Measurements from ENCODE around the gene VEZF1.
"Not testable (repeated sequence)": the region's sequence is repeated elsewhere in the genome, so short reads cannot be mapped to it uniquely, and the experiment has no call there.

Gene VEZF1

DNA sequence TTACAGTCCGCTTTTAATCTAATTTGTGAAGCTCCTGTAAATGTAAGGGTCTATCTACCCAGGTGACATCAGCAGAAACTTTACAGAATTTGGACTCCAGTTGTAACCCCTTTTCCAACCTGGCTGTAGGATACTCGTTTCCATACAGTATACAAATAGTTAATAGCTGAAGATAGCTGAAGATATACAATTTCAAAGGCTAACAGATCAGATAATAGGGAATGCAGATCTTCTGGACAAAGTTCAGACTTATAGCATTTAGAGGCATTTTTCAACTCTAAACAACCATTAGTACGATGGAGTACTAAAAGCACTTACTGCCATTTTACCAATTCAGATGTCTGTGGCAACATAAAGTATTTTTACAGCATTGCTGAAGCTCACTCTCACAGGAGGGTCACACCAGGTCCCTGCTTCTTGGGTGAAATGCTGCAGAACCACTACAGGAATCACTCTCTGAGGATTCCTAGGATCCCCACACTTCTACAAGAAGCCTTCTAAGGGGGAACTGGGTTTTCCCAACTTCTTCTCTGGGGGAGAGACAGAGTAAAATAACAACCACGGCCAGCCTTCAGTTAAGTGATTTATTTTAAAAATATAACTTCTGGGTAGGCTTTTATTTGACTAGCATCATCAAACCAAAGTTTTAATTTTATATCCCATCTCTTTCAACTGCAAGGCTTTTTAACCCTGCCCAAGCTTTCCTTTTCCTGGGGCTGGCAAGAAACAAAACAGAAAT is 2.9 kb downstream of the VEZF1 start:
- WGBS, 2 experiments (ENCODE audit: insufficient coverage in 2 of 2): 50 to 85% methylated on average over 1 to 2 of the region's 4 CpGs
- peaks cover 40% of the 10 kb centered on the region for H3K4me1 ChIP-seq (ENCODE audit: control insufficient read depth, insufficient read depth, low read length, poor library complexity, severe bottlenecking)
- H3K36me3 ChIP-seq (ENCODE audit: control insufficient read depth, insufficient read depth, low read length): peaks cover 45% of the 10 kb centered on the region
- H3K9me3 ChIP-seq (ENCODE audit: control insufficient read depth, low read length): no peaks in the 10 kb centered on the region
- peak overlapping the region; percentile 59 for H3K27ac ChIP-seq (ENCODE audit: low read depth, low read length, severe bottlenecking)
- peak overlapping the region; percentile 24 for H3K4me3 ChIP-seq (ENCODE audit: extremely low read depth, insufficient read depth, low read length, poor library complexity, severe bottlenecking)

DNA sequence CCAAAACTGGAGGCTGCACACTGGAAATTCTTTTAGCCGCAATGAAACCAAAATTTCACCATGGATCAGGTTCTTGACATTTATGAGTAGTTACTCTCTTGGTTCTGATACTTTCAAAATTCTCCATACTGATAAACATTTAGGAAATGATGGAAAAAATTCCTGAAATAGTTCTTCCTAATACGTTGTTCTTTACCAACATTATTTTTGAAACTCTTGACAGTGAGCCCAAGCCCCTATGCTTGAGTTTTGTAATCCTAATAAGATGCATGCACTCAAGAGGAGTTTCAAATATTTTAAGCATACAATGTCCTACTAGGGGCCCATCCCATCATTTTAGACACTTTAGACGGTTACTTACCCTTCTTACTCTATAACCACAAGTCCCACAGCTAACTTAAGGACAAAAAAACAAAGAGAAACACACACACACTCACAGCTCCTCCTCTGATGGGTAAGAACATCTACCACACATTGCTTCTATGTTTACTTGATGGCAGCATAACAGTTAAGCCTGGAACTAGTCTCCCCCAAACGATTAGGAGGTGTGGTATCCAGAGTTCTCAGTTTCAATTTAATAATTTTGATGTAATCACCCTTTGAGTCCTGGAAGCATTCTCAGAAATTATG is 3.7 kb downstream of the VEZF1 start:
- Histone ChIP-seq H3K27ac (ENCODE audit: low read depth, low read length, severe bottlenecking) (peak overlapping the region; percentile 59), H3K4me3 (ENCODE audit: extremely low read depth, insufficient read depth, low read length, poor library complexity, severe bottlenecking) (no peak overlapping the region), H3K9me3 (ENCODE audit: control insufficient read depth, low read length) (no peaks in the 10 kb centered on the region), H3K4me1 (ENCODE audit: control insufficient read depth, insufficient read depth, low read length, poor library complexity, severe bottlenecking) (peaks cover 33% of the 10 kb centered on the region), H3K36me3 (ENCODE audit: control insufficient read depth, insufficient read depth, low read length) (peaks cover 52% of the 10 kb centered on the region)
- 100% methylated on average over 1 of the region's 4 CpGs; no CpG with 5 or more reads in 1 of the 2 experiments for WGBS, 2 experiments (ENCODE audit: insufficient coverage in 2 of 2)

DNA sequence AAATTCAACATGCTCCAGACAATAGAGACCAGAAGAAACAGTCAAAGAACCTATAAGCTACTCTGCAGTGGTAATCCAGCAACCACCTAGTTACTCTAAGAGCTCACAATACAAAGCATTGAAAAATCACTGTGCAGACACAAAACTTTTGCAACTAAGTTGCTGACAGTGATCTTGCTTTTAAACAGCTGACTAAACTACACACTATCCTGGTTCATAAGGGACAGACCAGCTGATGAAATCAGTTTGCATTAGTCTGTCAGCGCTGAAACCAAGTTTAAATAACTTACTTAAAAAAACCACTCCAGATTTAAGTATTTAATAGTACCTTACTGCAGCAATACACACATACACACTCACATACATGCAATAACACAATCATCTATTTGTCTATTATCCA is 4.6 kb downstream of the VEZF1 start:
- Histone ChIP-seq H3K9me3 (ENCODE audit: control insufficient read depth, low read length) (no peaks in the 10 kb centered on the region), H3K4me1 (ENCODE audit: control insufficient read depth, insufficient read depth, low read length, poor library complexity, severe bottlenecking) (peaks cover 24% of the 10 kb centered on the region), H3K36me3 (ENCODE audit: control insufficient read depth, insufficient read depth, low read length) (peaks cover 62% of the 10 kb centered on the region), H3K4me3 (ENCODE audit: extremely low read depth, insufficient read depth, low read length, poor library complexity, severe bottlenecking) (no peak overlapping the region), H3K27ac (ENCODE audit: low read depth, low read length, severe bottlenecking) (no peak overlapping the region)
- WGBS, 2 experiments (ENCODE audit: insufficient coverage in 2 of 2): 100% methylated on average over 1 of the region's 1 CpG; no CpG with 5 or more reads in 1 of the 2 experiments

DNA sequence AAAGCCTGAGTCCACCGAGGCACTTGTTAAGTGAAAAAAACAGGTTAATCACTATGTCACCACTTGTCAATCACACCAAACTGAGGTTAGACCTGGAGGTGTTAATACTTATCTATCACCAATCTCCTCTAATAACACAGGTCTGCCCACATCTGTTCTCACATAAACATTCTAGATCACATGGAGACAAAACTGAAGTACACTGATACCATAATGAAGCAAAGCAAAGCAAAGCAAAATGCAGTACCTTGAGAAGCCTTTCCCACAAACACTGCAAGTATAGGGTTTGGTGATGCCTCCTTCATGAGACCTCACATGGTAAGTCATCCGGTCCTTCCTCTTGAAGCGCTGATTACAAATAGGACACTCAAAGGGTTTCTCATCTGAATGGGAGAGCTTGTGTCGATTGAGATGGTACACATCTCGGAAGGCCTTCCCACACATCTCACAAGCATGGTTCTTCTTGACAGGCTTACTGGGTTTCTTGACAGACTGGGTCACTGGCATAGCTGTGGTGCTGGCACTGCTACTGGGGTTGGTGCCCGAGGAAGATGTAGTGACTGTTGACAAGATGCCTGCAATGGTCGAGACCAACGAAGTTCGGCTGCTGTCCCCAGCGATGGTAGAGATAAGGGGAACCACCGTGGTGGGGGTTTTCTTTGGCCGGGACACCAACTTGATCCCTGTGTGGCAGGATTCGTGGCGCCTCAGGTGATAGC is 5.4 kb downstream of the VEZF1 start:
- no peaks in the 10 kb centered on the region for H3K9me3 ChIP-seq (ENCODE audit: control insufficient read depth, low read length)
- H3K4me3 ChIP-seq (ENCODE audit: extremely low read depth, insufficient read depth, low read length, poor library complexity, severe bottlenecking): no peak overlapping the region
- H3K27ac ChIP-seq (ENCODE audit: low read depth, low read length, severe bottlenecking): no peak overlapping the region
- 93 to 94% methylated on average over 11 to 13 of the region's 14 CpGs for WGBS, 2 experiments (ENCODE audit: insufficient coverage in 2 of 2)
- peaks cover 69% of the 10 kb centered on the region for H3K36me3 ChIP-seq (ENCODE audit: control insufficient read depth, insufficient read depth, low read length)
- peaks cover 23% of the 10 kb centered on the region for H3K4me1 ChIP-seq (ENCODE audit: control insufficient read depth, insufficient read depth, low read length, poor library complexity, severe bottlenecking)

DNA sequence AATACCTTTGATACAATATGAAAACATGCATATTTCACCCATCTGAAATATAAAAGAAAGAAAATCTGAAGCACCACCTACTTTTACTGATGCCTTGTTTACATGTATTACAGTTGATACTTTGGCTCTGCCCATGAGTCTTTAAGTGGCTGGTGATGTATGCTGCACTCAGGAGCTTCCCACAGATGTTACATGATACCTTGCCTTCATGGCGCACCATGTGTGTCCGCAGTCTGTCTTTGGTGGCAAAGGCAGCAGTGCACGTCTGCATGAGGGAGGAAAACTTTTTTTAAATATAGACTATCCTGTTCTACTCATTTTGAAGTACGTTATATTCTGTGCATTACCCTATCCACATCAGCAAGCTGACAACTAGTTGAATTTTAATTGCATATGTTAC is 7.5 kb downstream of the VEZF1 start:
- Histone ChIP-seq H3K9me3 (ENCODE audit: control insufficient read depth, low read length) (no peaks in the 10 kb centered on the region), H3K4me3 (ENCODE audit: extremely low read depth, insufficient read depth, low read length, poor library complexity, severe bottlenecking) (no peak overlapping the region), H3K36me3 (ENCODE audit: control insufficient read depth, insufficient read depth, low read length) (peaks cover 89% of the 10 kb centered on the region), H3K27ac (ENCODE audit: low read depth, low read length, severe bottlenecking) (no peak overlapping the region), H3K4me1 (ENCODE audit: control insufficient read depth, insufficient read depth, low read length, poor library complexity, severe bottlenecking) (peaks cover 23% of the 10 kb centered on the region)
- WGBS, 2 experiments (ENCODE audit: insufficient coverage in 2 of 2): no CpG with 5 or more reads among the region's 4 CpGs

DNA sequence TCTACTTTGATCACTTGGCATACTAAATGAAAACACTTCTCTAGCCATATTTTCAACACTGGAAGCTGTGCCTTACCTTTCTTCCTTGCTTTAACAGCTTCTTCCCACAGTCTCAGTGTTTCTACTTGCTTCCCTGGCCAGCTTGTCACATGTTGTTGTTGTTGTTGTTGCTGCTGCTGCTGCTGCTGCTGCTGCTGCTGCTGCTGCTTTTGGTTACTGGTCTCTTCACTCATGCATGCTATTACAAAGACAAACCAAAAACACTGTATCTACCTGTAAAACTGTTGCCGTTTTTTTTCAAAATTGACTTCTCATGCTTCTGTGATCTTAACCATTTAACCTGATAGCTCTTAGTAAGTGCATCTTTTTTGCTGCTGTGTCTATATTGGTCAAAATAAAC is 9.0 kb downstream of the VEZF1 start:
- Histone ChIP-seq H3K9me3 (ENCODE audit: control insufficient read depth, low read length) (no peaks in the 10 kb centered on the region), H3K36me3 (ENCODE audit: control insufficient read depth, insufficient read depth, low read length) (peaks cover 89% of the 10 kb centered on the region), H3K4me1 (ENCODE audit: control insufficient read depth, insufficient read depth, low read length, poor library complexity, severe bottlenecking) (peaks cover 11% of the 10 kb centered on the region), H3K4me3 (ENCODE audit: extremely low read depth, insufficient read depth, low read length, poor library complexity, severe bottlenecking) (no peak overlapping the region), H3K27ac (ENCODE audit: low read depth, low read length, severe bottlenecking) (no peak overlapping the region)
- WGBS, 2 experiments (ENCODE audit: insufficient coverage in 2 of 2): 100% methylated on average over 1 of the region's 1 CpG; no CpG with 5 or more reads in 1 of the 2 experiments

DNA sequence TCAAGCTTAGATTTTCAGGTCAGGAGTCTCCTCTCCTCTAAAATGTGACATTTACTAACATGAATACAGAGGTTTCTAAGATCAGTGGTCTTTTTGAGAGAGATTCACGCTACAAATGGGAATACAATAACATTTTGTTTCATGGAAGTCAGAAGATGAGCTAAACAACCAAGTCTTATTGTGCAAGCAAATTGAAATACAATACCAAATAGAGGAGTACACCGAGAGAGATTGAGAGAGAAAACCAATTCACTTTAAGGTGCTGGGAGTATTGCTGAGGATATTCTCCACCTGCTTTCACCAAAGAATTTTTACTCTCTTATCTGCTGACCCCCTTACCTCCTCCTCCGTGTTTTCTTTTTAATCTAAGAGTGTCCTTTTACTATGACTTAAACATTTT is 11.5 kb downstream of the VEZF1 start:
- no peak overlapping the region for H3K27ac ChIP-seq (ENCODE audit: low read depth, low read length, severe bottlenecking)
- peaks cover 89% of the 10 kb centered on the region for H3K36me3 ChIP-seq (ENCODE audit: control insufficient read depth, insufficient read depth, low read length)

DNA sequence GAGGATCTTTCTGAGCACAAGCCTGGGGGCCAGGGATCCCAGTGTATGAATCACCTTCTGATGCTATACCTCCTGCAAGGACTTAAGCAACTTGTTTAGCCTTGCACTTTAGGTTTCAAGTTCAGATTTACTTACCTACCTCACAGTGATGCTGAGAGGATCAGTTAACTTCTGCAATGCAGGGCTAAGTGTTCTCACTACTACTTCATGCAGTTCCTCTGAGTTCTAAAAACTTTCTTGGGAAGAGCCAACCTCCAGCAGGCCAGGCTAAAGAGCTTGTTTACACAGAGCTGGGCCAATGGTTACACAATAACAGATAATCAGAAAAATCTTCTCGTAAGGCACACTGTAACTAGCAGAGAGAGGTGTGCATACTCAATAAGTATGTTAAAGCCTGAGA is 13.0 kb downstream of the VEZF1 start:
- peaks cover 77% of the 10 kb centered on the region for H3K36me3 ChIP-seq (ENCODE audit: control insufficient read depth, insufficient read depth, low read length)
- peaks cover 6% of the 10 kb centered on the region for H3K4me1 ChIP-seq (ENCODE audit: control insufficient read depth, insufficient read depth, low read length, poor library complexity, severe bottlenecking)
- no CpG with 5 or more reads among the region's 1 CpG for WGBS, 2 experiments (ENCODE audit: insufficient coverage in 2 of 2)
- H3K27ac ChIP-seq (ENCODE audit: low read depth, low read length, severe bottlenecking): no peak overlapping the region
- no peak overlapping the region for H3K4me3 ChIP-seq (ENCODE audit: extremely low read depth, insufficient read depth, low read length, poor library complexity, severe bottlenecking)
- H3K9me3 ChIP-seq (ENCODE audit: control insufficient read depth, low read length): no peaks in the 10 kb centered on the region

More for the DNA sequence above, 11.5 kb downstream of the VEZF1 start:
- no peak overlapping the region for H3K4me3 ChIP-seq (ENCODE audit: extremely low read depth, insufficient read depth, low read length, poor library complexity, severe bottlenecking)
- WGBS, 2 experiments (ENCODE audit: insufficient coverage in 2 of 2): 85 to 100% methylated on average over 1 of the region's 3 CpGs
- H3K4me1 ChIP-seq (ENCODE audit: control insufficient read depth, insufficient read depth, low read length, poor library complexity, severe bottlenecking): peaks cover 6% of the 10 kb centered on the region
- no peaks in the 10 kb centered on the region for H3K9me3 ChIP-seq (ENCODE audit: control insufficient read depth, low read length)

DNA sequence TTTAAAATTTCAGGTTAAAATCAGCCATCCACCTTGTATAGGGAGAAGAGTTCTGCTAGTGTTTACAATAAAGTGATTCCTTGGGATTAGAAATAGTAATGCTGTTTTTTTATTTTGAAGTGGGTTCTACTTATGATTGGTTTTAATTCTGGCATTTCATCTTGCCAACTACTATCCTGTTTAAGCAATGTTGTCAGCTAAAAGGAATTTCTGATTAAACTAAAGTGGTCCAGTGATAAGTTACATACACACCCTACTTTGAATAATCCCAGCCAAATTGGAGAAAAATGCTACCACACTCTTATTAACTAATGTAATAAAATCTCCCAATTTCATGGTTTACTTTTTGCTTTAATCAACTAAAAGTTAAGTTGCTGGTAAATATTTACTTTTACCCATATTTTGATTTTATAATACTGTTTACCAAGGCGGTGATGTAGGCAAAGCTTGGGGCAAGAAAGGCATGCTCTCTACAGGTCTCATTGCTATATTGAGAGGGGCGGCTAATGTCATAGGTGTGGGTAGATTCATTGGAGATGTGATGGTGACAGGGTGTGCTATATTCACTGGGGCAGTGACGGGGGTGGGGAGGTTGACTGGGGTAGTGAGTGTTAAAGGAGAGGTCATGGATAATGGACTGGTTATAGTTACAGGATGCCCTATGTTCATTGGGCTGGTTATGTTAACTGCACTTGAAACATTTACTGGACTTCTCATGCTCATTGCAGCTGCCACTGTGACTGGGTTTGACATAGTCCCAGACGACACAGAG is 13.8 kb downstream of the VEZF1 start:
- peaks cover 69% of the 10 kb centered on the region for H3K36me3 ChIP-seq (ENCODE audit: control insufficient read depth, insufficient read depth, low read length)
- H3K27ac ChIP-seq (ENCODE audit: low read depth, low read length, severe bottlenecking); H3K4me3 ChIP-seq (ENCODE audit: extremely low read depth, insufficient read depth, low read length, poor library complexity, severe bottlenecking); H3K4me1 ChIP-seq (ENCODE audit: control insufficient read depth, insufficient read depth, low read length, poor library complexity, severe bottlenecking); H3K9me3 ChIP-seq (ENCODE audit: control insufficient read depth, low read length): not testable (repeated sequence)
- 94 to 100% methylated on average over 4 of the region's 4 CpGs for WGBS, 2 experiments (ENCODE audit: insufficient coverage in 2 of 2)

DNA sequence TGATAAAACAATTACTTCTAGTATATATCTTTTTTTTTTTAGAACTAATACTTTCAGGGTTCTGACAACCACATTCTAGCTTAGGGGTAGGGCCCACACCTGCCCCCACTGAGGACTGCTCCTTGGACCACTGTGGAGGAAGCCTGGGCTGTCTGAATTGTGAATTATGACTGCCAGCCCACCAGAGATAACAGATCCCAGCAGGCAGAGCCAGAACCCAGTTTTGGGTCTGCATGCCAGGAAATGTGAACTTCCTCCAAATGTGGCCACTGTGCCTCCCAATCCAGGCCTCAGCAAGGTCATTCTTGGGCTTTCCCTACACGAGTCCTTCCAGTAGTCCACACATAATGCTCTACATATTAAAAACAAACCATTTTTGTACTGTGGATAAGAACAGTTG is 15.9 kb downstream of the VEZF1 start:
- no peaks in the 10 kb centered on the region for H3K9me3 ChIP-seq (ENCODE audit: control insufficient read depth, low read length)
- H3K36me3 ChIP-seq (ENCODE audit: control insufficient read depth, insufficient read depth, low read length): peaks cover 50% of the 10 kb centered on the region
- H3K4me3 ChIP-seq (ENCODE audit: extremely low read depth, insufficient read depth, low read length, poor library complexity, severe bottlenecking): no peak overlapping the region
- 90% methylated on average over 1 of the region's 1 CpG; no CpG with 5 or more reads in 1 of the 2 experiments for WGBS, 2 experiments (ENCODE audit: insufficient coverage in 2 of 2)
- no peak overlapping the region for H3K27ac ChIP-seq (ENCODE audit: low read depth, low read length, severe bottlenecking)
- peaks cover 6% of the 10 kb centered on the region for H3K4me1 ChIP-seq (ENCODE audit: control insufficient read depth, insufficient read depth, low read length, poor library complexity, severe bottlenecking)
